Esophagus muscularis mucosa (tissue), 3 donors: Measurements from ENCODE around the gene PAQR4.

Experiments used
- POLR2A ChIP-seq: fragments of 450-650 bp; IDR thresholded peaks from one replicate; pipeline ENCODE4 v1.6.1; 2017; ENCODE audit warnings: antibody characterized with exemption, moderate library complexity, mild to moderate bottlenecking, low read depth
- POLR2AphosphoS5 ChIP-seq, 2 donors: sonication (generic); formaldehyde crosslinking; IDR thresholded peaks; one replicate each; pipeline ENCODE4 v1.6.1; 2017; ENCODE audit warnings: antibody characterized with exemption in 2 of 2
- TF ChIP-seq, protein P1 (sequence below), 3 experiments: fragments of 200-600 bp in 2 of 3; fragments of 450-650 bp in 1 of 3; sonication (generic) in 2 of 3; IDR thresholded peaks; one replicate each; pipeline ENCODE4 v1.5.1; 2017 to 2019; ENCODE audit warnings: antibody characterized with exemption in 3 of 3, mild to moderate bottlenecking in 2 of 3, moderate library complexity in 1 of 3

DNA sequence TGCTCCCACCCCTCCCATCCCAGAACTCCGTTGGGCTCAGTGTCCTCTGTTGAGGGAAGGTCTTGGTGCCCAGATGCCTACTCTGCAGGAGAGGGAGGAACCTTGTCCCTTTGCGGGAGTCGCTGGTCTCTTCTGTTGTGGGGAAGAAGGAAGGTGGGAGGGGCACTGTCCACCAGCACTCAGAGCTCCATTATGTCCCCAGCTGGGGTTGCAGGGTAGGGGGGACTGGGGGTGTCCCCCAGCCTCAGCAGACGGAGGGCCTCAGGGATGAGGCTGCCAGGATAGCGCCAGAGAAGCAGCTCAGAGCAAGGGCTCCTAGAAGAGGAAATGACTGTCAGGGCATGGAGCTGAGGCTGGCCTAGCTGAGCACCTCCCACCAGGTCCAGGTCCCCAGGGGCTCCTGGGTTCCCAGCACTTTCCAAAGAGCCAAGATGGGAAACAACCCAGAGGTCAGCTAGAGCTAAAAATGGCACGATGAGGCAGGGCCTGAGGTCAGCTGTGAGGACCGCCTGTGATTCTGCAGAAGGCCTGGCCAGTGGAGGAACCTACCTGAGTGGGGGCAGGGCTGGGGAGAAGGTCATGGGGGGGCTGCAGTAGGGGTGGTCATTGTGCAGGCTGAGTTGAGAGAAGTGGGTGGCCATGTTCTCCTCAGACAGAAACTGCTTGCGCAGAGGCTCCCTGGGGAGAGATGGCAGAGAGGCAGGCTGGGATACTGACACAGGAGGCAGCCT lies 53.7 kb downstream of the PAQR4 start:
- TF ChIP-seq, protein P1, sequence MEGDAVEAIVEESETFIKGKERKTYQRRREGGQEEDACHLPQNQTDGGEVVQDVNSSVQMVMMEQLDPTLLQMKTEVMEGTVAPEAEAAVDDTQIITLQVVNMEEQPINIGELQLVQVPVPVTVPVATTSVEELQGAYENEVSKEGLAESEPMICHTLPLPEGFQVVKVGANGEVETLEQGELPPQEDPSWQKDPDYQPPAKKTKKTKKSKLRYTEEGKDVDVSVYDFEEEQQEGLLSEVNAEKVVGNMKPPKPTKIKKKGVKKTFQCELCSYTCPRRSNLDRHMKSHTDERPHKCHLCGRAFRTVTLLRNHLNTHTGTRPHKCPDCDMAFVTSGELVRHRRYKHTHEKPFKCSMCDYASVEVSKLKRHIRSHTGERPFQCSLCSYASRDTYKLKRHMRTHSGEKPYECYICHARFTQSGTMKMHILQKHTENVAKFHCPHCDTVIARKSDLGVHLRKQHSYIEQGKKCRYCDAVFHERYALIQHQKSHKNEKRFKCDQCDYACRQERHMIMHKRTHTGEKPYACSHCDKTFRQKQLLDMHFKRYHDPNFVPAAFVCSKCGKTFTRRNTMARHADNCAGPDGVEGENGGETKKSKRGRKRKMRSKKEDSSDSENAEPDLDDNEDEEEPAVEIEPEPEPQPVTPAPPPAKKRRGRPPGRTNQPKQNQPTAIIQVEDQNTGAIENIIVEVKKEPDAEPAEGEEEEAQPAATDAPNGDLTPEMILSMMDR (IDR thresholded peaks at IDR 0.05), result no peak
- no peak for TF ChIP-seq POLR2A
- no peak for TF ChIP-seq POLR2AphosphoS5 (IDR thresholded peaks at IDR 0.05)
